ENCODE measurements around the gene NADK.

GRCh38 chr1:1721201-1721600, 57.1 kb downstream of the NADK start:
- TF ChIP-seq EZH2 (IDR thresholded peaks at IDR 0.05; ENCODE audit: insufficient read depth, poor library complexity, severe bottlenecking) = no peak
- TF ChIP-seq EZH2phosphoT487 (IDR thresholded peaks at IDR 0.05; ENCODE audit: insufficient read depth, low read depth) = no peak
